ENCODE results near the gene LARP1. TPM values are rescaled to one million over a fixed set of nuclear protein-coding genes. Genes with fewer than 3 reads are reported as not detected.

LARP1 gene
- total and polyA plus RNA-seq, 9 of the 15 experiments (the other 6 are each of a cell fraction or from before 2014, with no cell fraction given), result 22.6 to 300 (median 92.0) TPM

DNA sequence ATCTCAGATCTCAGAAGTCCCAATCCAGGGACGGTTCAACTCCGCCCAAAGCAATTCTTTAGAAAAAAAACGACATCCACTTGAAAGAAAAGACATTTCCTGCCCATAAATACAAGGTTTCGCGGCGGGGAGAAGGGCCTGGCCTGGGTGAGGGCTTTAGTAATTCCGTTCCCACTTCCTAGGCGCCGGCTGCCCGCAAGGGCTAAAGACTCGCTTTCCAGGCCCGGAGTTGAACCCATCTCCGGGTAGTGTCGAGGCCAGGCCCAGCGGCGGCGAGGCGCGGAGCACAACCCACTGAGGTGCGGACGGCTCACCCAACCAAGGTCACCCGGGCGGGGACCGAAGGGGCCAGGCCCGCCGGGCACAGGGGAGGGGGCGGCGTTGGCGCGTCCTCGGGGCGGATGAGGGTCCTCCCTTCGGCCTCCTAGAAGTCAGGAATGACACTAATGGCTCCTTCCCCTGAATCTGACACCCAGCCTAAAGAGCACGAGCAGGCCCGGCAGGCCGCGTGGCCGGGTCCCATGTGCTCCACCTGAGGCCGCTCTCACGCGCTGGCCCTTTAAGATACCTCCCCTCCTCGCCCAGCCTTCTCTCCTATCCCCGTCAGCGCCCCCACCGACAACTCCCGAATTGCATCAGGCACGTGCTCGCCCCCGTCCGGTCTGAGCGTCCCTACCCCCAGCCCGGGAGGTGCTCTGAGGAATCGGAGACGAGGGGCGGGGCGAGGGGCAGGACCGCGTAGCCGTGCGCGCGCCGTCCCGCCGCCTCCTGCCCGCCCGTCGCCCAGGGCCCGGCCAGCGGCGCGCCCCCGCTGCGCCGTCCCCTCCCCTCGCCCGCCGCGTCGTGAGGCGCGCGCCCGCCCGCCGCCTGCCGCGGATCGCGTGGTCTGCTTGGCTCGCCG lies 467 bp upstream of the LARP1 start (continued):
- TF ChIP-seq SMAD4 (CRISPR knock-in tag; conservative IDR thresholded peaks at IDR 0.05), result peak; percentile 75
- TF ChIP-seq HMGXB4 (CRISPR knock-in tag; IDR thresholded peaks at IDR 0.05), result peak; percentile 96
- peak; percentile 60 for TF ChIP-seq BCOR (IDR thresholded peaks at IDR 0.05)
- no peak for TF ChIP-seq SIRT6 (IDR thresholded peaks at IDR 0.05; ENCODE audit: low read depth, low read length)
- TF ChIP-seq, protein P1, sequence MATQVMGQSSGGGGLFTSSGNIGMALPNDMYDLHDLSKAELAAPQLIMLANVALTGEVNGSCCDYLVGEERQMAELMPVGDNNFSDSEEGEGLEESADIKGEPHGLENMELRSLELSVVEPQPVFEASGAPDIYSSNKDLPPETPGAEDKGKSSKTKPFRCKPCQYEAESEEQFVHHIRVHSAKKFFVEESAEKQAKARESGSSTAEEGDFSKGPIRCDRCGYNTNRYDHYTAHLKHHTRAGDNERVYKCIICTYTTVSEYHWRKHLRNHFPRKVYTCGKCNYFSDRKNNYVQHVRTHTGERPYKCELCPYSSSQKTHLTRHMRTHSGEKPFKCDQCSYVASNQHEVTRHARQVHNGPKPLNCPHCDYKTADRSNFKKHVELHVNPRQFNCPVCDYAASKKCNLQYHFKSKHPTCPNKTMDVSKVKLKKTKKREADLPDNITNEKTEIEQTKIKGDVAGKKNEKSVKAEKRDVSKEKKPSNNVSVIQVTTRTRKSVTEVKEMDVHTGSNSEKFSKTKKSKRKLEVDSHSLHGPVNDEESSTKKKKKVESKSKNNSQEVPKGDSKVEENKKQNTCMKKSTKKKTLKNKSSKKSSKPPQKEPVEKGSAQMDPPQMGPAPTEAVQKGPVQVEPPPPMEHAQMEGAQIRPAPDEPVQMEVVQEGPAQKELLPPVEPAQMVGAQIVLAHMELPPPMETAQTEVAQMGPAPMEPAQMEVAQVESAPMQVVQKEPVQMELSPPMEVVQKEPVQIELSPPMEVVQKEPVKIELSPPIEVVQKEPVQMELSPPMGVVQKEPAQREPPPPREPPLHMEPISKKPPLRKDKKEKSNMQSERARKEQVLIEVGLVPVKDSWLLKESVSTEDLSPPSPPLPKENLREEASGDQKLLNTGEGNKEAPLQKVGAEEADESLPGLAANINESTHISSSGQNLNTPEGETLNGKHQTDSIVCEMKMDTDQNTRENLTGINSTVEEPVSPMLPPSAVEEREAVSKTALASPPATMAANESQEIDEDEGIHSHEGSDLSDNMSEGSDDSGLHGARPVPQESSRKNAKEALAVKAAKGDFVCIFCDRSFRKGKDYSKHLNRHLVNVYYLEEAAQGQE (IDR thresholded peaks at IDR 0.05; ENCODE audit: borderline replicate concordance), result peak; percentile 35; the same call in 1 of the 2 replicates
- TF ChIP-seq, protein P1 (CRISPR knock-in tag; IDR thresholded peaks at IDR 0.05; ENCODE audit: low read depth), result peak; percentile 70; the same call in 1 of the 2 replicates
- no peak for TF ChIP-seq CGGBP1 (CRISPR knock-in tag; IDR thresholded peaks at IDR 0.05)
- TF ChIP-seq CHD1 (IDR thresholded peaks at IDR 0.05; ENCODE audit: low read length), result no peak
- no peak for TF ChIP-seq PHF21A (IDR thresholded peaks at IDR 0.05; ENCODE audit: borderline replicate concordance, low read depth)
- no peak for TF ChIP-seq SMARCB1 (IDR thresholded peaks at IDR 0.05; ENCODE audit: insufficient read length, low read depth)
- TF ChIP-seq CBX8 (IDR thresholded peaks at IDR 0.05; ENCODE audit: borderline replicate concordance, extremely low read depth, low read depth, low read length, poor library complexity, severe bottlenecking), result no peak
- TF ChIP-seq ZBTB7A (IDR thresholded peaks at IDR 0.05; ENCODE audit: borderline replicate concordance, control insufficient read depth, low read depth, low read length), result 0 out of 2 replicates have a peak, but pooled peaks have one; percentile 22
- peak; percentile 58; the same call in 1 of the 2 replicates for TF ChIP-seq ZNF41 (CRISPR knock-in tag; conservative IDR thresholded peaks at IDR 0.05)
- TF ChIP-seq, protein P2, sequence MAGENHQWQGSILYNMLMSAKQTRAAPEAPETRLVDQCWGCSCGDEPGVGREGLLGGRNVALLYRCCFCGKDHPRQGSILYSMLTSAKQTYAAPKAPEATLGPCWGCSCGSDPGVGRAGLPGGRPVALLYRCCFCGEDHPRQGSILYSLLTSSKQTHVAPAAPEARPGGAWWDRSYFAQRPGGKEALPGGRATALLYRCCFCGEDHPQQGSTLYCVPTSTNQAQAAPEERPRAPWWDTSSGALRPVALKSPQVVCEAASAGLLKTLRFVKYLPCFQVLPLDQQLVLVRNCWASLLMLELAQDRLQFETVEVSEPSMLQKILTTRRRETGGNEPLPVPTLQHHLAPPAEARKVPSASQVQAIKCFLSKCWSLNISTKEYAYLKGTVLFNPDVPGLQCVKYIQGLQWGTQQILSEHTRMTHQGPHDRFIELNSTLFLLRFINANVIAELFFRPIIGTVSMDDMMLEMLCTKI (IDR thresholded peaks at IDR 0.05; ENCODE audit: partially characterized antibody), result no peak
- TF ChIP-seq ZFPM2 (CRISPR knock-in tag; IDR thresholded peaks at IDR 0.05), result no peak
